ENCODE results near the gene TPST2.

The TPST2 gene

DNA sequence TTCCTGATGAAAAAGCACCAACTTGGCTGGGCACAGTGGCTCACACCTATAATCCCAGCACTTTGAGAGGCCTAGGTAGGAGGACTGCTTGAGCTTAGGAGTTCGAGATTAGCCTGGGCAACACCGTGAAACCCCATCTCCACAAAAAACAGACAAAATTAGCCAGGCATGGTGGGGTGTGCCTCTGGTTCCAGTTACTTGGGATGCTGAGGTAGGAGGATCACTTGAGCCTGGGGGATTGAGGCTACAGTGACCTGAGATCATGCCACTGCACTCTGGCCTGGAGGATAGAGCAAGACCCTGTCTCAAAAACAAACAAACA lies 109.4 kb downstream of the TPST2 start:
- no peak overlapping the region for H2AFZ ChIP-seq (ENCODE audit: low read length)
- H3K36me3 ChIP-seq (replicated peaks; ENCODE audit: insufficient read depth, low read length) = no peaks in the 10 kb centered on the region
- no peaks in the 10 kb centered on the region for H3K9me2 ChIP-seq (replicated peaks; ENCODE audit: insufficient read depth, low read length)
- TF ChIP-seq, protein P1, sequence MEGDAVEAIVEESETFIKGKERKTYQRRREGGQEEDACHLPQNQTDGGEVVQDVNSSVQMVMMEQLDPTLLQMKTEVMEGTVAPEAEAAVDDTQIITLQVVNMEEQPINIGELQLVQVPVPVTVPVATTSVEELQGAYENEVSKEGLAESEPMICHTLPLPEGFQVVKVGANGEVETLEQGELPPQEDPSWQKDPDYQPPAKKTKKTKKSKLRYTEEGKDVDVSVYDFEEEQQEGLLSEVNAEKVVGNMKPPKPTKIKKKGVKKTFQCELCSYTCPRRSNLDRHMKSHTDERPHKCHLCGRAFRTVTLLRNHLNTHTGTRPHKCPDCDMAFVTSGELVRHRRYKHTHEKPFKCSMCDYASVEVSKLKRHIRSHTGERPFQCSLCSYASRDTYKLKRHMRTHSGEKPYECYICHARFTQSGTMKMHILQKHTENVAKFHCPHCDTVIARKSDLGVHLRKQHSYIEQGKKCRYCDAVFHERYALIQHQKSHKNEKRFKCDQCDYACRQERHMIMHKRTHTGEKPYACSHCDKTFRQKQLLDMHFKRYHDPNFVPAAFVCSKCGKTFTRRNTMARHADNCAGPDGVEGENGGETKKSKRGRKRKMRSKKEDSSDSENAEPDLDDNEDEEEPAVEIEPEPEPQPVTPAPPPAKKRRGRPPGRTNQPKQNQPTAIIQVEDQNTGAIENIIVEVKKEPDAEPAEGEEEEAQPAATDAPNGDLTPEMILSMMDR (IDR thresholded peaks at IDR 0.05; ENCODE audit: low read length) = no peak
- TF ChIP-seq EZH2phosphoT487 (IDR thresholded peaks at IDR 0.05; ENCODE audit: low read length) (no peak), EZH2 (optimal IDR thresholded peaks at IDR 0.05; ENCODE audit: low read depth, low read length) (no peak)
- DNase-seq = no peak
- no peaks in the 10 kb centered on the region for H4K20me1 ChIP-seq (ENCODE audit: insufficient read depth, low read length)
- H3K9me3 ChIP-seq (replicated peaks; ENCODE audit: insufficient read depth, low read length) = no peaks in the 10 kb centered on the region
- H3K27me3 ChIP-seq (replicated peaks; ENCODE audit: insufficient read depth, low read length) = no peaks in the 10 kb centered on the region
- H3K27ac ChIP-seq (ENCODE audit: low read length) = no peak overlapping the region
- H3K4me1 ChIP-seq (ENCODE audit: low read length) = peaks cover 48% of the 10 kb centered on the region
- peaks cover 59% of the 10 kb centered on the region for H3K79me2 ChIP-seq (ENCODE audit: low read length)
- H3K4me3 ChIP-seq (ENCODE audit: low read length) = no peak overlapping the region
- no peak overlapping the region for H3K9ac ChIP-seq (ENCODE audit: low read length)
- H3F3A ChIP-seq (ENCODE audit: insufficient read depth, low read length) = peaks cover 22% of the 10 kb centered on the region
- H3K4me2 ChIP-seq (ENCODE audit: low read depth, low read length) = peak overlapping the region; percentile 48; the same call in 1 of the 2 replicates

DNA sequence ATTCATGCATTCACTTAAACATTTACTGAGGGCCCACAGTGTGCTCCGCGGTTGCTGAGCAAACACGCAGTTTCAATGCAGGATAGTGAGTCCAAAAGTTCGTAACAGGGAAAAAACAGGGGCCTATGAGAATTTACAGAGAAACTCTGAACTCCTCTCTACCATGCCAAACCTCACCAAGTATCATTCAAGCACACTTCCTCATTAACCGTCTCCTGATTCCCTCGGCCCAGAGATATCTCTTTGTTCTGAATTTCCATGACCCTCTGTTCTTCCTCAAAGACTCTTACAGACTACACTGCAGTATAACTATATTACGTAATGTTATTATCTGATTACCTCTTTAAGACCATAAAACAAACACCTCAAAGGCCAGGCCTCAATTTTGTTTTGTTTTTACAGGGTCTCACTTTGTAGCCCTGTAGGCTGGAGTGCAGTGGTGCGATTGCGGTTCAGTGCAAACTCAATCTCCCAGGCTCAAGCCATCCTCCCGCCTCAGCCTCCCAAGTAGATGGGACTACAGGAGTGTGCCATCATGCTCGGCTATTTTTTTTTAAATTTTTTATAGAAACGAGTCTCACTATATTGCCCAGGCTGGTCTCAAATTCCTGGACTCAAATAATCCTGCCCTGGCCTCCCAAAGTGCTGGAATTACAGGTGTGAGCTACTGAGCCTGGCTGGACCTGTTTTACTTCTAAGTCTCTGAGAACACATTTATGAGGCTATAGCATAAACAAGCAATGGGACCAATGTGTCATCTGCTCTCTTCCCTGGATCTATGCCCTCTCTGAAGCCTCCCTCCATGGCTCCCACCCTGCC lies 109.9 kb downstream of the TPST2 start:
- H3K9me3 ChIP-seq (replicated peaks; ENCODE audit: insufficient read depth, low read length) = no peaks in the 10 kb centered on the region
- H3K79me2 ChIP-seq (ENCODE audit: low read length) = peaks cover 53% of the 10 kb centered on the region
- peaks cover 42% of the 10 kb centered on the region for H3K4me1 ChIP-seq (ENCODE audit: low read length)
- H3K36me3 ChIP-seq (replicated peaks; ENCODE audit: insufficient read depth, low read length) = no peaks in the 10 kb centered on the region
- H3F3A ChIP-seq (ENCODE audit: insufficient read depth, low read length) = peaks cover 17% of the 10 kb centered on the region
- H2AFZ ChIP-seq (ENCODE audit: low read length) = no peak overlapping the region
- H3K4me2 ChIP-seq (ENCODE audit: low read depth, low read length) = peak overlapping the region; percentile 48
- H4K20me1 ChIP-seq (ENCODE audit: insufficient read depth, low read length) = no peaks in the 10 kb centered on the region
- no peak for DNase-seq
- H3K27ac ChIP-seq (ENCODE audit: low read length) = 0 out of 2 replicates have a peak overlapping the region, but pooled peaks have one; percentile 10
- TF ChIP-seq EZH2 (optimal IDR thresholded peaks at IDR 0.05; ENCODE audit: low read depth, low read length) (no peak), EZH2phosphoT487 (IDR thresholded peaks at IDR 0.05; ENCODE audit: low read length) (no peak)
- TF ChIP-seq, protein P1 (IDR thresholded peaks at IDR 0.05; ENCODE audit: low read length) = no peak
- H3K9me2 ChIP-seq (replicated peaks; ENCODE audit: insufficient read depth, low read length) = no peaks in the 10 kb centered on the region
- peak overlapping the region; percentile 19; the same call in 1 of the 2 replicates for H3K9ac ChIP-seq (ENCODE audit: low read length)
- 0 out of 2 replicates have a peak overlapping the region, but pooled peaks have one; percentile 9 for H3K4me3 ChIP-seq (ENCODE audit: low read length)
- no peaks in the 10 kb centered on the region for H3K27me3 ChIP-seq (replicated peaks; ENCODE audit: insufficient read depth, low read length)

DNA sequence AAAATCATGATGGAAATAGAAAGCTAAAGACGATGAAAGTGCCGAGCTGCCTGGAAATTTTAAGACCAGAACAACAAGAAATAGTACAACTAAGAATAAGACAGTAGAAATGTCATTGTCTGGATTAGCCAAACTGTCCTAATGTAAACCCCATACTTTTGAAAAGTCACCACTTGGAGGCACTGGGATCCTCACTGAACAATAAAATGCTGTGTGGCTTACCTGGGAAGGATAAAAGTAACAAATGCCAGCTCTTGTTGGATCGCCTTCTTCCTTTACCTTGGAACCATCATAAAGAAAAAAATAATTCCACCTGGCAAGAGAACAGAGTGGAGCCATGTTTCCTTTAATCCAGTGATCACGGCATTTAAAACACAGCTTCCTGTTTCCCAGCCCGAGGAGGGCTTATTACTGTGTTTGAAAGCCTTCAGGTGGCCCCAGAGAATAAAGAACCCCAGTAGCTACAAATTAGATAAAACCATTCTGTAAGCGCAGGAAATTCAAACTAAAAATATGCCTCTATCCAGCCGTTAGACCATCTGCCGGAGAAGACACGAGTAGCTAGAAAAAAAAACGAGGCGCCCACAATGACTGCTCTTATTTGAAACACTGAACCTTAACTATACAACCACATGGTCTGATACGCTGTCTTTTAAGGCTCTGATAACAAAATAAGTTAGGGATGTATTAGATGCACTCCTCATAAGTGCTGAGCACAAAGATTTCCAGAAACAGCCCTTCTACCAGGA lies 110.7 kb downstream of the TPST2 start:
- no peaks in the 10 kb centered on the region for H4K20me1 ChIP-seq (ENCODE audit: insufficient read depth, low read length)
- peaks cover 45% of the 10 kb centered on the region for H3K79me2 ChIP-seq (ENCODE audit: low read length)
- H3K4me1 ChIP-seq (ENCODE audit: low read length) = peaks cover 40% of the 10 kb centered on the region
- TF ChIP-seq EZH2 (optimal IDR thresholded peaks at IDR 0.05; ENCODE audit: low read depth, low read length) (no peak), EZH2phosphoT487 (IDR thresholded peaks at IDR 0.05; ENCODE audit: low read length) (no peak)
- TF ChIP-seq, protein P1 (IDR thresholded peaks at IDR 0.05; ENCODE audit: low read length) = 0 out of 2 replicates have a peak, but pooled peaks have one; percentile 11
- no peaks in the 10 kb centered on the region for H3K27me3 ChIP-seq (replicated peaks; ENCODE audit: insufficient read depth, low read length)
- no peak overlapping the region for H2AFZ ChIP-seq (ENCODE audit: low read length)
- H3K36me3 ChIP-seq (replicated peaks; ENCODE audit: insufficient read depth, low read length) = no peaks in the 10 kb centered on the region
- H3K9me3 ChIP-seq (replicated peaks; ENCODE audit: insufficient read depth, low read length) = no peaks in the 10 kb centered on the region
- peak overlapping the region; percentile 10; the same call in 1 of the 2 replicates for H3K27ac ChIP-seq (ENCODE audit: low read length)
- H3K4me3 ChIP-seq (ENCODE audit: low read length) = 0 out of 2 replicates have a peak overlapping the region, but pooled peaks have one; percentile 9
- H3K9me2 ChIP-seq (replicated peaks; ENCODE audit: insufficient read depth, low read length) = no peaks in the 10 kb centered on the region
- H3K9ac ChIP-seq (ENCODE audit: low read length) = peak overlapping the region; percentile 19; the same call in 1 of the 2 replicates
- peak overlapping the region; percentile 48 for H3K4me2 ChIP-seq (ENCODE audit: low read depth, low read length)
- H3F3A ChIP-seq (ENCODE audit: insufficient read depth, low read length) = peaks cover 9% of the 10 kb centered on the region
- no peak for DNase-seq
